HG03280 (cell line): ENCODE data around the gene RER1.
"Not testable (repeated sequence)": the region's sequence is repeated elsewhere in the genome, so short reads cannot be mapped to it uniquely, and the experiment has no call there.

Experiments used
- ATAC-seq: cut with Tn5 transposase; IDR thresholded peaks from one replicate; pipeline ENCODE4 v1.9.1; 2021; ENCODE audit warnings: mild to moderate bottlenecking, moderate library complexity; ENCODE audit not compliant: unreplicated experiment

RER1 gene

GRCh38 chr1:2422523-2422922 is 30.9 kb downstream of the RER1 start:
- ATAC-seq, result no peak

DNA sequence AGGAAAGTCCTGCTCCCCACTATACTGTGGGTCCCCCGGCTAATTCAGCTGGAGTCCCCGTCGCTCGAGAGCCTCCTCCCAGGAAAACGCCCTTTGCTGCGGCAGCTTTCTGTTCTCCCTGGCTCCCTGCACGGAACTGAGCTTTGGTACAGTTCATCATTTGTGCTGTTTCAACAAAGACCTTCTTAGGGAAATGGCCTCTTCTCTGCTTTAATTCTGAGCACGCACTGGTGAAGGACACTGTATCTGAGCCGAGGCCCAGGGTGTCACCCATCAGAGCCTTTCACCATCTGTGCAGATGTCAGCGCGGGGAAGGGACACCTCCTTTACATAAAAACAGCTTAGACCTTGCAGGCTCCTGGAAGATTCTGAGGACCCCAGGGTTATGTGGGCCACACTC is 34.3 kb downstream of the RER1 start:
- no peak for ATAC-seq

GRCh38 chr1:2426540-2426939 is 34.9 kb downstream of the RER1 start:
- no peak for ATAC-seq

DNA sequence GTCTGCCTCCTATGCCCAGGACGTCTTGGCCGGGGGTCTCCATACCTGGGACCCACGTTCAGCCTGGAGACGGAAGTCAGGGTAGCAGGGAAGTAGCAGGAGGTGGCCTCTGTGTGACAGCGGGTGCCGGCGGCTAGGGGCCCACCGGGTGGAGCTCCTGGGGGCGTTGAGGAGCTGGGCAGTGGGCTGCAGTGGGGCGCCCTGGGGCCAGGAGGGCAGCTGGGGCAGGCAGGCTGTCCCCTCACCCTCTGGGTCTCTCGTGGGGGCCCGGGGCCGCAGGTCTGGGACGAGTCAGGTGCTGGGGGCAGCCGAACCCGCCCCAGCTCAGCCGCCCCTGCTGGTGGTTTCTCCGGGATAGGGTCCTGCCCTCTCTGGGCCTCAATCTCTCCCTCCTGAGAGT is 35.4 kb downstream of the RER1 start:
- no peak for ATAC-seq

DNA sequence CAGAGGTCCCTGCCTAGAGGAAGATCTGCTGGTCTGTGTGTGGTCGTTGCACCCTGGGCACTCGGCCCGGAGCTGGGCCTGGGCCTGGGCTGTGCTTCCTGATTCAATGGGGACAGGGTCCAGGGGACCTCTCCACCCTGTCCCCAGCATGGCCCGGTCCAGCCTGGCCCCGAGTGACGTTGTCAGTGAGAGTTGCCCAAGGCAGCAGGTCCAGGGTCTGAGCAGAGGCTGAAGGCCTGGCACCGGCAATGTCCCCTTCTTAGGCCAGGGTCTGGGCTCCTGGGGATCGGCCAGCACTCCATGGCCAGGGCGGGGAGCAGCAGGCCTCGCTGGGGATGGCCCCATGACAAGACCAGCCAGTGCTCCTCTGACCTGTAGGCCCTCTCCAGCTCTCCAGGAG is 36.3 kb downstream of the RER1 start:
- ATAC-seq, result no peak

DNA sequence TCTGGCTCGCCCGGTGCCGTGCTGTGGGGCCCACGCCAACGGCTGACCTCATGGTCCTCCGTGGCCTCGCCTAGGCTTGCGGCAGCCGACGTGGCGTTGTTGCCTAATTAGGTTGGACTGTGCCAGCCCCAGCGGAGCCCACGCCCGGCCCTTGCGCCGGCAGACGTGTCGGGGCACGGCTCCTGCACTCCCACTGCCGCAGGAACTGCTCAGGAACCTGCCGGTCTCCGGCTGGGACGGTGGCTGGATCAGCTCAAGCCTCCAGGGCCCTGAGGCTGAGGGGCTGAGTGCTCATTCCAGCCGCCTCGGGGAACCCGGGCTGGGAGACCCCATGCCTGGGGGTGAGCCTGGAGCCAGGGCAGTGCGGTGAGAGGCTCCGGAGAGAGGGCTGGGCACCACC is 36.8 kb downstream of the RER1 start:
- no peak for ATAC-seq

- no peak for ATAC-seq
Measured at GRCh38 chr1:2429780-2430591, 38.3 kb downstream of the RER1 start.

- ATAC-seq, result no peak
Measured at GRCh38 chr1:2430592-2430973, 38.9 kb downstream of the RER1 start.

GRCh38 chr1:2431103-2431502 is 39.5 kb downstream of the RER1 start:
- no peak for ATAC-seq

DNA sequence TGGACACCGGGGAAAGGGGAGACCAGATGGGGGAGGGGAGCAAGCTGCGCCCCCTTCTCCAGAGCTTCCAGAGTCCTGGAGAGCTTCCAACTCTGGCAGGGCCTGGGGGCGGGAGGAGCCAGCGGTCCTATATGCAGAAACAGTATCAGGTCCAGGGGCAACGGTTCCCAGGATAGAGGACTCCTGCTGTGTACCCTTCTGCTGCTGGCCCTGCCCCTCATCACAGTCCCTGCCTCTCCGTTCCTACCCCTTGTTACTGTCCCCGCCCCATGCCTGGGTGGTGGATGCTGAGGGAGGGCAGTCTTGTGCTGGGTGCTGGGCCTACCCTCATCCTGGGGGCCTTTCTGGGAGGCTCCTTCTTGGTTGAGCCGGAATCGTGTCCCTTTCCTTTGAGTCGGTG is 39.9 kb downstream of the RER1 start:
- no peak for ATAC-seq

GRCh38 chr1:2432441-2432844 is 40.8 kb downstream of the RER1 start:
- no peak for ATAC-seq

GRCh38 chr1:2433196-2433595 is 41.6 kb downstream of the RER1 start:
- ATAC-seq, result no peak

GRCh38 chr1:2433936-2434655 is 42.5 kb downstream of the RER1 start:
- no peak for ATAC-seq

- no peak for ATAC-seq
Measured at GRCh38 chr1:2435091-2435490, 43.5 kb downstream of the RER1 start.

- no peak for ATAC-seq
Measured at GRCh38 chr1:2435746-2436355, 44.2 kb downstream of the RER1 start.

- no peak for ATAC-seq
Measured at GRCh38 chr1:2436876-2437275, 45.2 kb downstream of the RER1 start.

GRCh38 chr1:2437617-2438016 is 46.0 kb downstream of the RER1 start:
- no peak for ATAC-seq

DNA sequence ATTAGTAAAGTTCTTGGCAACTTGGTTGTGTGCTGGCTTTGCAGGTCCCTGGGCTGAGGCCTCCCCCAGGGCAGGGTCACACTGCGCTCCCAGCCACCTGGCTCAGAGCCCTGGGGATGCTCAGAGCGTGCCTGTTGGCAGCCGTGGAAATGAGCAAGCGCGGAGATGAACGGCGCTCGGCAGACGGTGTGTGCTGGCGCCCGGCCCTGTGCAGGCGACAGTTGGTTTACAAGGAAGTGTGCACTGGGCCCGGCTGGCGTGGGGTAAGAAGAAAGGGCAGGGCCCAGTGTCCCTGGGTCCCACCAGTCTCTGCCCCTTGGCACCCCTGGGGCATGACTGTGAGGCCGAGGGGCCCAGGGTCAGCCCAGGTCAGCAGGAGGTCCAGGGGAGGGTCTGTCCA is 46.4 kb downstream of the RER1 start:
- ATAC-seq, result no peak

DNA sequence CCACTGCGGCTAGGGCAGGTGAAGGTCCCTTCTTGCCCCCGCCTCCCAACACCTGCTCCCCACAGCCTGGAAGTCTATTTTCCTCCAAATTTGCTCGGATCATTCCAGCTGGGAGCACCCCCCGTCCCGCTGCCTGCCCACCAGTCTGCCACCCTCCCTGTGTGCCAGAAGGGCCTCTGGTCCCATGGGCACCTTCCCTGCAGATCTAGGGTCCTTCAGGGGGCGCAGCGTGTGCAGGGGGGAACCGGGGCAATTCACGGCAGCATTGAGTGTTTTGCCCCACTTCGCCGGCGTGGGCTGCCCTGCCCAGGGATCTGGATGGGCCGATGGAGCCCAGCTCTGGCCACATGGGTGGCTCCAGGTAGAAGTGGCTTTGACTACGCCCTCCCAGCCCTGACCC is 47.0 kb downstream of the RER1 start:
- ATAC-seq, result no peak

DNA sequence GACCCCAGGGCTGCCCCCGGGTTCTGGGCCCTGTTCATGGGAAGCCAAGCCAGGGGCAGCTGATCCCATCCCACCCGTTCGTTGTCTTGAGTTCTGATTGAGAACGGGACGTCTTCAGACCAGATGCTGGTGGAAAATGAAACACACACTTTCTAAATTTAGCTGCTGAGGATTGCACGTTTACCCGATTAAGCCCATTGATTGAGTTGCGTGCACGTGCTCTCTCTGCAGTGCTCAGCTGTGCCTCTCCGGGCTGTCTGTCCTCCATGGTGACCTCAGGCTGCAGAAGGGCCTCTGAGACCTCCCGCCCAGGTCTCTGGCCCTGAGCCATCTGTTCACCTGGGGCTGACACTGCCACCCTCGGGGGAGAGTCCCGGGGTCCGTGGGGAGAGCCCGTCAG is 47.7 kb downstream of the RER1 start:
- no peak for ATAC-seq

- ATAC-seq, result not testable (repeated sequence)
Measured at GRCh38 chr1:2440346-2440745, 48.7 kb downstream of the RER1 start.

DNA sequence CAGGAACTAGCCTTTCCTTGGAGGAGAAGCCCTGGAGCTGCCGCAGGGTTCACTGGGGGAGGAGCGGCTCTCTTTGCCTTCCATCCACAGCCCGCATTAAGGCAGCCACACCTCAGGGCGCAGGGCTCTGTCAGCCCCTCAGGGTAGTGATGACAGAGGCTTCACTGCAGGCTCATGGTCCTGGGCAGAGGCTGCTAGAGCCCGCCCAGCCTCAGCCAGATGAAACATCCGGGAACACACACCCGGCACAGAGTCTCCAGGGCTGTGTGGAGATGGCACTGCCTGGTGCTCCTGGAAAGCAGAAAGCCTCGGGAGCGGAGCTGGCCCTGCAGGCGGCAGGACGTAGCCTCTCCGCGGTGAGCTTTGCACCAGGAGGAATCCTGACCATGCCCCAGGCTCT is 50.1 kb downstream of the RER1 start:
- ATAC-seq, result no peak
